IMR-90 (cell line): Measurements from ENCODE around the gene ETFB. TPM values are rescaled to one million over a fixed set of nuclear protein-coding genes. Genes with fewer than 3 reads are reported as not detected.

ENCODE experiments used
- ATAC-seq: fragments of 200-7000 bp; cut with Tn5 transposase; 2 replicates; pipeline ENCODE4 v1.9.1; 2020; ENCODE audit warnings: low read depth, mild to moderate bottlenecking, moderate library complexity
- BruUV-seq: library from RNA; stranded (reverse); fragments of 400-500 nt; replicated peaks from 2 replicates; lab custom pipeline; 2021; lab: Mats Ljungman, UMichigan
- CTCF ChIA-PET: fragments of 300-600 bp; formaldehyde crosslinking; extraction: SDS; loops from one replicate; lab custom pipeline; 2021; ENCODE audit warnings: antibody characterized with exemption; lab: Yijun Ruan, JAX
- POLR2A ChIA-PET: fragments of 300-600 bp; sonication (Branson Sonifier 250); formaldehyde crosslinking; loops from one replicate; lab custom pipeline; 2022; ENCODE audit warnings: antibody characterized with exemption; ENCODE audit not compliant: unreplicated experiment; lab: Charles Lee
- DNase-seq: peaks from one replicate; pipeline ENCODE4 v3.0.0; 2013
- H2AFZ ChIP-seq: replicated peaks from 2 replicates; pipeline ENCODE3; 2013; ENCODE audit warnings: low read length, mild to moderate bottlenecking; ENCODE audit not compliant: poor library complexity
- H2AK5ac ChIP-seq: 2 replicates; pipeline ENCODE4 v1.6.1; 2013; ENCODE audit warnings: low read depth, low read length, inconsistent platforms
- H2AK9ac ChIP-seq: replicated peaks from 2 replicates; pipeline ENCODE3; 2013; ENCODE audit warnings: mild to moderate bottlenecking, low read depth, low read length, moderate library complexity; ENCODE audit not compliant: poor library complexity
- H2BK120ac ChIP-seq: 2 replicates; pipeline ENCODE4 v1.6.1; 2013; ENCODE audit warnings: low read depth, low read length, inconsistent platforms
- H2BK15ac ChIP-seq: 3 replicates; pipeline ENCODE4 v1.6.1; 2013; ENCODE audit warnings: low read depth, low read length, inconsistent platforms
- H2BK20ac ChIP-seq: 2 replicates; pipeline ENCODE4 v1.6.1; 2013; ENCODE audit warnings: low read depth, mild to moderate bottlenecking, inconsistent platforms, low read length, moderate library complexity
- H2BK5ac ChIP-seq: 2 replicates; pipeline ENCODE4 v1.6.1; 2013; ENCODE audit warnings: mild to moderate bottlenecking, low read depth, low read length, inconsistent platforms; ENCODE audit not compliant: poor library complexity, severe bottlenecking
- H3K14ac ChIP-seq: replicated peaks from 2 replicates; pipeline ENCODE4 v1.6.1; 2013; ENCODE audit warnings: low read depth, low read length, inconsistent platforms
- H3K18ac ChIP-seq: 2 replicates; pipeline ENCODE4 v1.6.1; 2013; ENCODE audit warnings: low read depth, low read length, control low read depth
- H3K23ac ChIP-seq: 2 replicates; pipeline ENCODE4 v1.6.1; 2013; ENCODE audit warnings: low read depth, low read length, inconsistent platforms
- H3K27ac ChIP-seq: 2 replicates; pipeline ENCODE4 v1.5.1; 2013; ENCODE audit warnings: mild to moderate bottlenecking, control low read depth, low read length; ENCODE audit not compliant: insufficient read depth
- H3K27me3 ChIP-seq: 2 replicates; pipeline ENCODE4 v1.6.1; 2013; ENCODE audit warnings: low read length; ENCODE audit not compliant: control insufficient read depth, insufficient read depth
- H3K36me3 ChIP-seq: 2 replicates; pipeline ENCODE4 v1.6.1; 2013; ENCODE audit warnings: low read length, mixed read lengths; ENCODE audit not compliant: control insufficient read depth, insufficient read depth
- H3K4ac ChIP-seq: 2 replicates; pipeline ENCODE4 v1.6.1; 2013; ENCODE audit warnings: low read depth, low read length, inconsistent platforms
- H3K4me1 ChIP-seq: 2 replicates; pipeline ENCODE4 v1.6.1; 2013; ENCODE audit warnings: low read length, mixed read lengths; ENCODE audit not compliant: control insufficient read depth, insufficient read depth
- H3K4me2 ChIP-seq: 2 replicates; pipeline ENCODE4 v1.6.1; 2013; ENCODE audit warnings: low read depth, mild to moderate bottlenecking, control low read depth, low read length, moderate library complexity
- H3K4me3 ChIP-seq: 2 replicates; pipeline ENCODE4 v1.5.1; 2013; ENCODE audit warnings: low read depth, mild to moderate bottlenecking, control low read depth, low read length, moderate library complexity; ENCODE audit not compliant: insufficient read depth
- H3K56ac ChIP-seq: 2 replicates; pipeline ENCODE4 v1.6.1; 2013; ENCODE audit warnings: low read length, inconsistent platforms; ENCODE audit not compliant: insufficient read depth; ENCODE audit errors: extremely low read depth
- H3K79me1 ChIP-seq, 2 experiments: 2 replicates each; pipeline ENCODE4 v1.6.1; 2013; ENCODE audit warnings: low read length in 2 of 2, inconsistent platforms in 1 of 2, low read depth in 1 of 2
- H3K9ac ChIP-seq: 2 replicates; pipeline ENCODE4 v1.6.1; 2013; ENCODE audit warnings: low read depth, low read length, control low read depth
- H3K9me1 ChIP-seq: 2 replicates; pipeline ENCODE4 v1.6.1; 2013; ENCODE audit warnings: low read length, inconsistent platforms; ENCODE audit not compliant: insufficient read depth
- H3K9me3 ChIP-seq: 2 replicates; pipeline ENCODE4 v1.6.1; 2013; ENCODE audit warnings: low read length; ENCODE audit not compliant: control insufficient read depth, insufficient read depth
- H4K20me1 ChIP-seq: 2 replicates; pipeline ENCODE4 v1.6.1; 2013; ENCODE audit warnings: low read length, inconsistent platforms; ENCODE audit not compliant: insufficient read depth
- H4K5ac ChIP-seq: 2 replicates; pipeline ENCODE4 v1.6.1; 2013; ENCODE audit warnings: mild to moderate bottlenecking, low read depth, low read length, control low read depth
- H4K8ac ChIP-seq, 2 experiments: 2 replicates each; pipeline ENCODE4 v1.6.1; 2013; ENCODE audit warnings: low read depth in 2 of 2, low read length in 2 of 2, control low read depth in 1 of 2, inconsistent platforms in 1 of 2
- H4K91ac ChIP-seq: 2 replicates; pipeline ENCODE4 v1.6.1; 2013; ENCODE audit warnings: low read depth, low read length, inconsistent platforms; ENCODE audit not compliant: insufficient read depth
- FOS ChIP-seq: fragments of 150-350 bp; IDR thresholded peaks from 2 replicates; pipeline ENCODE4 v1.6.1; 2016; ENCODE audit warnings: low read depth, low read length
- MXI1 ChIP-seq: IDR thresholded peaks from 2 replicates; pipeline ENCODE4 v1.6.1; 2012; ENCODE audit warnings: low read depth, mild to moderate bottlenecking, low read length, moderate library complexity, borderline replicate concordance
- NFE2L2 ChIP-seq: fragments of 150-350 bp; IDR thresholded peaks from 2 replicates; pipeline ENCODE4 v1.6.1; 2016; ENCODE audit warnings: low read depth, mild to moderate bottlenecking, low read length
- POLR2A ChIP-seq: IDR thresholded peaks from 2 replicates; pipeline ENCODE4 v1.6.1; 2012; ENCODE audit warnings: mild to moderate bottlenecking, low read depth, low read length
- WGBS, 2 experiments: methylation state at CpG; one replicate each; pipeline versions ENCODE4 v1.1.5 to v1.1.7; 2013; ENCODE audit warnings: missing lambda C conversion rate in 2 of 2; ENCODE audit not compliant: insufficient read length in 1 of 2; ENCODE audit errors: extremely low coverage in 2 of 2; 5-methylcytosine and 5-hydroxymethylcytosine counted together
- dilution Hi-C: fragments of 300-500 bp; cut with HindIII; formaldehyde crosslinking; loops from one replicate; pipeline ENCODE4 v1.14.3; 2018; ENCODE audit warnings: low sequenced_read_pairs; ENCODE audit not compliant: unreplicated experiment
- in situ Hi-C: fragments of 300-500 bp; cut with MboI; formaldehyde crosslinking; loops from 3 replicates; pipeline ENCODE4 v1.14.3; 2019; ENCODE audit warnings: low sequenced_read_pairs, inconsistent platforms, mixed read lengths
- intact Hi-C: fragments of 100-400 bp; cut with micrococcal nuclease; formaldehyde crosslinking; loops from 2 replicates; pipeline ENCODE4 v1.10.0; 2022
- polyA plus RNA-seq, 3 experiments: library from polyadenylated mRNA; depleted of rRNA; stranded (reverse); fragments of >200 nt; gene quantifications; 2 replicates each; pipeline ENCODE4 v1.2.3, GENCODE V29; 2012; ENCODE audit warnings: low replicate concordance in 1 of 3
- total RNA-seq: library from RNA; depleted of rRNA; stranded (reverse); fragments of >200 nt; gene quantifications from 2 replicates; pipeline ENCODE4 v1.2.3, GENCODE V29; 2012

The ETFB gene
- total and polyA plus RNA-seq, 2 of the 4 experiments (the other 2 are of a cell fraction), result 141 to 166 TPM

DNA sequence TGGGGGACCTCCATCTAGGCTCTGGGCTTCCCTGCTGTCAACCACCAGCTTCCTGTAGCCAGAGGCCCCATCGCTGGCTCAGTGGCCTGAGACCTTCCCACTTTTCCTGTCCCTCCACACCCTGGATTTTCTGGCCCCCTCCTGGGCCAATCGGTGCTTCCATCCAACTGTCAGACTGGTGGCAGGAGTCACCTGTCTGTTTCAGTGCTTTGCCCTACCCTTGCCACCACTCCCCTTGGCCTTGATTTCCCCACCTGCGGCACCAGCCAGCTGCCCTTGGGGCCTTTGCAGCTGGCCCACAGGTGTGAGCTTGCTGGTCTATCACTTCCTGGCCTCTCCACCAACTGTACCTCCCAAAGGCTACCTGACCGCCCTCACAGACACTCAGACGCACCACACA, 36.8 kb downstream of the ETFB start:
- Histone ChIP-seq H2BK20ac (no peak overlapping the region), H2AK9ac (no peak overlapping the region), H3K9ac (no peak overlapping the region), H2BK5ac (no peak overlapping the region), H3K9me1 (no peaks in the 10 kb centered on the region), H3K4ac (no peak overlapping the region), H4K5ac (no peak overlapping the region), H3K27ac (no peak overlapping the region), H3K9me3 (no peaks in the 10 kb centered on the region), H4K8ac (no peak overlapping the region), H4K91ac (no peak overlapping the region), H3K36me3 (no peaks in the 10 kb centered on the region), H3K79me1 (no peaks in the 10 kb centered on the region), H2AK5ac (no peak overlapping the region), H2BK15ac (no peak overlapping the region), H4K20me1 (no peaks in the 10 kb centered on the region), H2AFZ (no peak overlapping the region), H3K18ac (no peak overlapping the region), H2BK120ac (no peak overlapping the region), H3K56ac (no peak overlapping the region), H3K14ac (no peak overlapping the region), H3K23ac (no peak overlapping the region), H3K4me1 (no peaks in the 10 kb centered on the region), H3K27me3 (peaks cover 4% of the 10 kb centered on the region; the same call in 1 of the 2 replicates), H3K4me3 (no peak overlapping the region), H3K4me2 (no peak overlapping the region)
- ChIA-PET POLR2A (no interaction called here), CTCF (no interaction called here)
- intact Hi-C loops, result no loop called here
- TF ChIP-seq NFE2L2 (no peak), POLR2A (no peak), FOS (no peak), MXI1 (no peak)
- ATAC-seq, result no peak
- DNase-seq, result no peak
- dilution Hi-C loops, result no loop called here
- WGBS, 2 experiments, result 69% methylated on average over 2 of the region's 5 CpGs; no CpG with 5 or more reads in 1 of the 2 experiments
- BruUV-seq, result no TSS peak
- in situ Hi-C loops, result no loop called here
